DOHH2 (cell line): ENCODE data around the gene PTPRN2.
"Not testable (repeated sequence)": the region's sequence is repeated elsewhere in the genome, so short reads cannot be mapped to it uniquely, and the experiment has no call there.

Experiments
- H3F3A ChIP-seq: fragments of 200-600 bp; sonication (generic), shearing (Covaris generic); 2 replicates; pipeline ENCODE4 v1.6.0; 2016; ENCODE audit warnings: antibody characterized with exemption, mild to moderate bottlenecking; ENCODE audit not compliant: control insufficient read depth, insufficient read depth
- H3K27ac ChIP-seq: fragments of 200-600 bp; sonication (generic); 2 replicates; pipeline ENCODE4 v1.5.1; 2014; ENCODE audit warnings: low read depth, mild to moderate bottlenecking, low read length, moderate library complexity
- H3K27me3 ChIP-seq: fragments of 200-600 bp; sonication (generic); 2 replicates; pipeline ENCODE4 v1.6.1; 2014; ENCODE audit warnings: mild to moderate bottlenecking, low read length, mixed read lengths; ENCODE audit not compliant: control insufficient read depth
- H3K36me3 ChIP-seq: fragments of 200-600 bp; sonication (generic); 2 replicates; pipeline ENCODE4 v1.6.1; 2014; ENCODE audit warnings: mild to moderate bottlenecking, low read length, moderate library complexity, mixed read lengths; ENCODE audit not compliant: control insufficient read depth
- H3K4me1 ChIP-seq: fragments of 200-600 bp; sonication (generic); 2 replicates; pipeline ENCODE4 v1.6.1; 2014; ENCODE audit warnings: mild to moderate bottlenecking, low read length, mixed read lengths; ENCODE audit not compliant: control insufficient read depth
- H3K4me2 ChIP-seq: fragments of 200-600 bp; sonication (generic); 2 replicates; pipeline ENCODE4 v1.6.0; 2014; ENCODE audit warnings: mild to moderate bottlenecking, low read length, moderate library complexity
- H3K4me3 ChIP-seq: fragments of 200-600 bp; sonication (generic); 2 replicates; pipeline ENCODE4 v1.5.1; 2014; ENCODE audit warnings: mild to moderate bottlenecking, low read length, mixed read lengths
- H3K79me2 ChIP-seq: fragments of 200-600 bp; sonication (generic); 2 replicates; pipeline ENCODE4 v1.6.1; 2014; ENCODE audit warnings: mild to moderate bottlenecking, low read length, mixed read lengths; ENCODE audit not compliant: control insufficient read depth
- H3K9me2 ChIP-seq: fragments of 200-600 bp; sonication (generic); replicated peaks from 2 replicates; pipeline ENCODE4 v1.6.1; 2014; ENCODE audit warnings: mild to moderate bottlenecking, low read length, mixed read lengths; ENCODE audit not compliant: control insufficient read depth
- H3K9me3 ChIP-seq: fragments of 200-600 bp; sonication (generic); 2 replicates; pipeline ENCODE4 v1.6.1; 2014; ENCODE audit warnings: antibody characterized with exemption, low read length, mixed read lengths; ENCODE audit not compliant: control insufficient read depth, insufficient read depth
- H4K20me1 ChIP-seq: fragments of 200-600 bp; sonication (generic); 2 replicates; pipeline ENCODE4 v1.6.0; 2014; ENCODE audit warnings: low read depth, mild to moderate bottlenecking, antibody characterized with exemption, low read length, moderate library complexity; ENCODE audit not compliant: control insufficient read depth, insufficient read depth
- EZH2phosphoT487 ChIP-seq: fragments of 200-600 bp; sonication (generic); IDR thresholded peaks from 2 replicates; pipeline ENCODE4 v1.6.1; 2017; ENCODE audit warnings: borderline replicate concordance, mild to moderate bottlenecking, antibody characterized with exemption, low read length, moderate library complexity, mixed read lengths
- TF ChIP-seq, protein P1 (sequence below): fragments of 200-600 bp; sonication (generic); IDR thresholded peaks from one replicate; pipeline ENCODE4 v1.5.1; 2014; ENCODE audit warnings: antibody characterized with exemption, mild to moderate bottlenecking, low read depth, low read length; ENCODE audit not compliant: poor library complexity, severe bottlenecking

The PTPRN2 gene

DNA sequence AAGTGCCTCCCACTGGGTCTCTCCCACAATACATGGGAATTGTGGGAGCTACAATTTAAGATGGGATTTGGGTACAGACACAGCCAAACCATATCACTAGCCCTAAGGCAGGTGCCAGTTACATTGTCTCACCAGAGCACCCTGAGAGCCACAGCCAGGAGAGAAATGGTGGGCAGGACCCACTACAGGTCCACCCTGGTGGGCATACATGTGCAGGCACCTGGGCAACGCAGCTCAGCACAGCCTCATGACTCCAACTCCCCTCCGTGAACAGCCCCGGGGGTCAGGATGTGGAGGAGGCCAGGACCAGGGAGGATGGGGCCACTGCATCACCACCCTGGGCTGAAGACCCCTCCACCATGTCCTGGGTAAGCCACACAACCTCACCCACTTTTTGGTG, 205.7 kb downstream of the PTPRN2 start:
- no peak for TF ChIP-seq EZH2phosphoT487
- TF ChIP-seq, protein P1, sequence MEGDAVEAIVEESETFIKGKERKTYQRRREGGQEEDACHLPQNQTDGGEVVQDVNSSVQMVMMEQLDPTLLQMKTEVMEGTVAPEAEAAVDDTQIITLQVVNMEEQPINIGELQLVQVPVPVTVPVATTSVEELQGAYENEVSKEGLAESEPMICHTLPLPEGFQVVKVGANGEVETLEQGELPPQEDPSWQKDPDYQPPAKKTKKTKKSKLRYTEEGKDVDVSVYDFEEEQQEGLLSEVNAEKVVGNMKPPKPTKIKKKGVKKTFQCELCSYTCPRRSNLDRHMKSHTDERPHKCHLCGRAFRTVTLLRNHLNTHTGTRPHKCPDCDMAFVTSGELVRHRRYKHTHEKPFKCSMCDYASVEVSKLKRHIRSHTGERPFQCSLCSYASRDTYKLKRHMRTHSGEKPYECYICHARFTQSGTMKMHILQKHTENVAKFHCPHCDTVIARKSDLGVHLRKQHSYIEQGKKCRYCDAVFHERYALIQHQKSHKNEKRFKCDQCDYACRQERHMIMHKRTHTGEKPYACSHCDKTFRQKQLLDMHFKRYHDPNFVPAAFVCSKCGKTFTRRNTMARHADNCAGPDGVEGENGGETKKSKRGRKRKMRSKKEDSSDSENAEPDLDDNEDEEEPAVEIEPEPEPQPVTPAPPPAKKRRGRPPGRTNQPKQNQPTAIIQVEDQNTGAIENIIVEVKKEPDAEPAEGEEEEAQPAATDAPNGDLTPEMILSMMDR = no peak
- Histone ChIP-seq H3K27me3 (no peaks in the 10 kb centered on the region), H4K20me1 (no peaks in the 10 kb centered on the region), H3K4me2 (no peak overlapping the region), H3K36me3 (no peaks in the 10 kb centered on the region), H3F3A (no peaks in the 10 kb centered on the region), H3K4me3 (no peak overlapping the region), H3K27ac (no peak overlapping the region), H3K4me1 (no peaks in the 10 kb centered on the region), H3K79me2 (no peaks in the 10 kb centered on the region), H3K9me3 (peaks cover 13% of the 10 kb centered on the region; the same call in 1 of the 2 replicates), H3K9me2 (no peaks in the 10 kb centered on the region)

DNA sequence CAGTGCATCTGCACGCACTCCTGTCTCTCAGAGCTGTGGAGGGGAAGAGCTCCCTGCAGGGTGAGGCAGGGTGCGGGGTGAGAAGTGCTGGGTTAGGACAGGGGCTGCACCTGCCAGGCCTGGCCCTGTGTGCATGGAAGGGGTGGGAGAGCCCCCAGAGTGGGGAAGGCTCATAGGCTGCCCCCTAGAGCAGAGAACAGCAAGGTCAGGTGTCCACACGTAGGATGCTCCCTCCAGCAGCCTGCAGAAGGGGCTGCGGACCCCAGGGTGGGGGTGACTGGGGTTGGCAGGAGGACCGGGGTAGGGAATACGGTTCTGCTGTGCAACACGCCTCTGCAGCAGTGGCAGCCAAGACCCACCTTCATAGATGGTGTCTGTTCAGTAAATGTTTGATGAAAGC, 208.6 kb downstream of the PTPRN2 start:
- Histone ChIP-seq H3K36me3 (no peaks in the 10 kb centered on the region), H3K4me3 (no peak overlapping the region), H3F3A (no peaks in the 10 kb centered on the region), H3K4me2 (no peak overlapping the region), H3K4me1 (no peaks in the 10 kb centered on the region), H3K79me2 (no peaks in the 10 kb centered on the region), H3K9me3 (peaks cover 13% of the 10 kb centered on the region; the same call in 1 of the 2 replicates), H3K9me2 (no peaks in the 10 kb centered on the region), H3K27me3 (no peaks in the 10 kb centered on the region), H3K27ac (no peak overlapping the region), H4K20me1 (no peaks in the 10 kb centered on the region)
- TF ChIP-seq EZH2phosphoT487 = no peak
- TF ChIP-seq, protein P1 = no peak

DNA sequence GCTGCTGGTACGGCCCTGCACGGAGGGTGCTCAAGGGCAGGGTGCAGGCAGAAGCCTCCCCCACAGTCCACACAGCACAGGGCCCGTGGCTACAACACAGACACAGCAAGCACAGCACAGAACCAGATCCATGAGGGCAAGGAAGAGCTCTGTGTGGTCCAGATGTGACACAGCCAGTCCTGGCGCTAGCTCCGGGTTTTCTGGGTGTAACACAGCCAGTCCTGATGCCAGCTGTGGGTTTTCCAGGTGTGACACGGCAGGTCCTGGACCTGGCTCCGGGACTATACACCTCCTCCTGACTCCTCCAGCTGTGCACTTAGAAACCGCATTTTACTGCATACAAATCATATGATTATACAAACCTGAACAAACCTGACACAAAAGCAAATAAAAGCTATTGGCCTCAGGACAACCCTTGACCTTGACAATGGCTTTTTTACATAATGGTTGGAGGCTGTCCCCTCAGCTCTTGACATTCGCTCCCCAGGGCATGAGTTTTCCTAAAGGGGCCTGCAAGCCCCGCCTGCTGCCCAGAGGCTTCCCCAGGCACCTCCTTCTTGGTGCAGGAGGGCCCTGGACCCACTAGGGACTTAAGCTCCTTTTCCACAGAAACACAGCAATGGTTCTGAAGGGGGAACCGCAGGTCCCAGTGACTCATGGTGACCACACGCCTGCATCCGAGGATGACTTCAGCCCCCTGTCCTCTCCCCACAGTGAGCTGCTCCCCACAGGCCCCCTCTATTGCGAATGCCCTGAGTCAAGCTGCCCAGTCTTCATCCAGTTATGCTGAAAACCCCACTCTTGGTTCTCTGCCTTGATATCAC, 209.6 kb downstream of the PTPRN2 start:
- Histone ChIP-seq H3K79me2 (no peaks in the 10 kb centered on the region), H3K4me1 (no peaks in the 10 kb centered on the region), H3K36me3 (no peaks in the 10 kb centered on the region), H3K4me2 (no peak overlapping the region), H3K27me3 (no peaks in the 10 kb centered on the region), H3K27ac (no peak overlapping the region), H4K20me1 (no peaks in the 10 kb centered on the region), H3K4me3 (no peak overlapping the region), H3F3A (no peaks in the 10 kb centered on the region), H3K9me3 (peaks cover 13% of the 10 kb centered on the region; the same call in 1 of the 2 replicates), H3K9me2 (no peaks in the 10 kb centered on the region)
- TF ChIP-seq, protein P1 = no peak
- no peak for TF ChIP-seq EZH2phosphoT487

DNA sequence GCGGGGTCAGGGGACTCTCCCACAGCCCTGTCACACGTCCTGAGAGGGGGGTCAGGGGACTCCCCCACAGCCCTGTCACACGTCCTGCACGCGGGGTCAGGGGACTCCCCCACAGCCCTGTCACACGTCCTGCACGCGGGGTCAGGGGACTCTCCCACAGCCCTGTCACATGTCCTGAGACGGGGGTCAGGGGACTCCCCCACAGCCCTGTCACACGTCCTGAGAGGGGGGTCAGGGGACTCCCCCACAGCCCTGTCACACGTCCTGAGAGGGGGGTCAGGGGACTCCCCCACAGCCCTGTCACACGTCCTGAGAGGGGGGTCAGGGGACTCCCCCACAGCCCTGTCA, 210.8 kb downstream of the PTPRN2 start:
- not testable (repeated sequence) for H3K9me2 ChIP-seq, H3K4me3 ChIP-seq, H3K36me3 ChIP-seq, H3F3A ChIP-seq, H3K4me1 ChIP-seq, H3K27ac ChIP-seq, H3K27me3 ChIP-seq, H4K20me1 ChIP-seq, H3K79me2 ChIP-seq, H3K4me2 ChIP-seq
- H3K9me3 ChIP-seq = peaks cover 12% of the 10 kb centered on the region; the same call in 1 of the 2 replicates

DNA sequence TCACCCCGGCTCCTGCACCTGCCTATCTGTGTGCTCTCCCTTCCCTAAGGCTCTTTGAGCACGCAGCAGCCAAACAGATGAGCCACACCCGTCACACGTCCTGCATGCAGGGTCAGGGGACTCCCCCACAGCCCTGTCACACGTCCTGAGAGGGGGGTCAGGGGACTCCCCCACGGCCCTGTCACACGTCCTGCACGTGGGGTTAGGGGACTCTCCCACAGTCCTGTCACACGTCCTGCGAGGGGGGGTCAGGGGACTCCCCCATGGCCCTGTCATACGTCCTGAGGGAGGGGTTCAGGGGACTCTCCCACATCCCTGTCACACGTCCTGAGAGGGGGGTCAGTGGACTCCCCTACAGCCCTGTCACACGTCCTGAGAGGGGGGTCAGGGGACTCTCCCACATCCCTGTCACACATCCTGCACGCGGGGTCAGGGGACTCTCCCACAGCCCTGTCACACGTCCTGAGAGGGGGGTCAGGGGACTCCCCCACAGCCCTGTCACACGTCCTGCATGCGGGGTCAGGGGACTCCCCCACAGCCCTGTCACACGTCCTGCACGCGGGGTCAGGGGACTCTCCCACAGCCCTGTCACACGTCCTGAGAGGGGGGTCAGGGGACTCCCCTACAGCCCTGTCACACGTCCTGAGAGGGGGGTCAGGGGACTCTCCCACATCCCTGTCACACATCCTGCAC, 211.3 kb downstream of the PTPRN2 start:
- H3K9me2 ChIP-seq, H3K27ac ChIP-seq, H3K4me2 ChIP-seq, H3K27me3 ChIP-seq, H3K4me3 ChIP-seq, H3K36me3 ChIP-seq, H3K4me1 ChIP-seq, H3F3A ChIP-seq, H4K20me1 ChIP-seq, H3K79me2 ChIP-seq: not testable (repeated sequence)
- H3K9me3 ChIP-seq = peaks cover 11% of the 10 kb centered on the region; the same call in 1 of the 2 replicates
